HG03571 (cell line): ENCODE results near the gene USP27X.

Experiments
- ATAC-seq: cut with Tn5 transposase; IDR thresholded peaks from one replicate; pipeline ENCODE4 v1.9.1; 2021; ENCODE audit not compliant: unreplicated experiment

USP27X gene

GRCh38 chrX:49880668-49881067 is 1.4 kb downstream of the USP27X start:
- no peak for ATAC-seq

- no peak for ATAC-seq
Observed at GRCh38 chrX:49884290-49884862, 5.1 kb downstream of the USP27X start.

- ATAC-seq = no peak
Observed at GRCh38 chrX:49892542-49892941, 13.3 kb downstream of the USP27X start.

GRCh38 chrX:49896951-49897350 is 17.7 kb downstream of the USP27X start:
- ATAC-seq = no peak

GRCh38 chrX:49901048-49901447 is 21.8 kb downstream of the USP27X start:
- ATAC-seq = no peak

- no peak for ATAC-seq
Observed at GRCh38 chrX:49910344-49910743, 31.1 kb downstream of the USP27X start.

GRCh38 chrX:49912086-49912485 is 32.8 kb downstream of the USP27X start:
- ATAC-seq = no peak

- ATAC-seq = no peak
Observed at GRCh38 chrX:49912861-49913260, 33.6 kb downstream of the USP27X start.

- no peak for ATAC-seq
Observed at GRCh38 chrX:49915361-49916222, 36.3 kb downstream of the USP27X start.

GRCh38 chrX:49919617-49920016 is 40.3 kb downstream of the USP27X start:
- no peak for ATAC-seq

- ATAC-seq = no peak
Observed at GRCh38 chrX:49921109-49921508, 41.8 kb downstream of the USP27X start.

GRCh38 chrX:49922291-49923241 is 43.3 kb downstream of the USP27X start, which contains the start of gene CLCN5:
CLCN5 (plus strand) TSS chrX:49922596; CDS start chrX:49925299, 2,703 bp downstream.
- ATAC-seq = peak; percentile 98

GRCh38 chrX:49925176-49925575 is 45.9 kb downstream of the USP27X start:
- no peak for ATAC-seq

- no peak for ATAC-seq
Observed at GRCh38 chrX:49930039-49930438, 50.8 kb downstream of the USP27X start.
